GM21367 (cell line): ENCODE measurements around the gene KCNQ2.
"Not testable (repeated sequence)": the region's sequence is repeated elsewhere in the genome, so short reads cannot be mapped to it uniquely, and the experiment has no call there.

ENCODE experiments used
- ATAC-seq: cut with Tn5 transposase; IDR thresholded peaks from one replicate; pipeline ENCODE4 v1.9.1; 2021; ENCODE audit not compliant: unreplicated experiment

The KCNQ2 gene

GRCh38 chr20:63491078-63491477 is 18.6 kb upstream of the KCNQ2 start:
- ATAC-seq: no peak

DNA sequence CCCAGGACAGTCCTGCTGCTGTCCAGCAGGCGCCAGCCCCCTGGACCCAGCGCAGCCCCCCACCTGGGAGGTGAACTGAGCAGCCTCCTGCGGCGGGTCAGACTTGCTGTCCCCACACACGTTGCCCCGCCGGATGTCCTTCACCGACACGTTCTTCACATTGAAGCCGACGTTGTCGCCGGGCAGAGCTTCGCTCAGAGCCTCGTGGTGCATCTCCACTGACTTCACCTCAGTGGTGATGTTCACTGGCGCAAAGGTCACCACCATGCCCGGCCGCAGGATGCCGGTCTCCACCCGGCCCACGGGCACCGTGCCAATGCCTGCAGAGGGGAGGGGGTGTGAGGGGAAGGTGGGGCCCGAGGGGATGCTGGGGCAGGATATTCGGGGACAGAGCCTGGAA is 18.0 kb upstream of the KCNQ2 start:
- ATAC-seq: no peak

- no peak for ATAC-seq
Measured at GRCh38 chr20:63488315-63489251, 16.1 kb upstream of the KCNQ2 start.

- no peak for ATAC-seq
Measured at GRCh38 chr20:63487781-63488241, 15.4 kb upstream of the KCNQ2 start.

GRCh38 chr20:63487116-63487764 is 14.8 kb upstream of the KCNQ2 start:
- no peak for ATAC-seq

GRCh38 chr20:63486300-63486855 is 13.9 kb upstream of the KCNQ2 start:
- no peak for ATAC-seq

DNA sequence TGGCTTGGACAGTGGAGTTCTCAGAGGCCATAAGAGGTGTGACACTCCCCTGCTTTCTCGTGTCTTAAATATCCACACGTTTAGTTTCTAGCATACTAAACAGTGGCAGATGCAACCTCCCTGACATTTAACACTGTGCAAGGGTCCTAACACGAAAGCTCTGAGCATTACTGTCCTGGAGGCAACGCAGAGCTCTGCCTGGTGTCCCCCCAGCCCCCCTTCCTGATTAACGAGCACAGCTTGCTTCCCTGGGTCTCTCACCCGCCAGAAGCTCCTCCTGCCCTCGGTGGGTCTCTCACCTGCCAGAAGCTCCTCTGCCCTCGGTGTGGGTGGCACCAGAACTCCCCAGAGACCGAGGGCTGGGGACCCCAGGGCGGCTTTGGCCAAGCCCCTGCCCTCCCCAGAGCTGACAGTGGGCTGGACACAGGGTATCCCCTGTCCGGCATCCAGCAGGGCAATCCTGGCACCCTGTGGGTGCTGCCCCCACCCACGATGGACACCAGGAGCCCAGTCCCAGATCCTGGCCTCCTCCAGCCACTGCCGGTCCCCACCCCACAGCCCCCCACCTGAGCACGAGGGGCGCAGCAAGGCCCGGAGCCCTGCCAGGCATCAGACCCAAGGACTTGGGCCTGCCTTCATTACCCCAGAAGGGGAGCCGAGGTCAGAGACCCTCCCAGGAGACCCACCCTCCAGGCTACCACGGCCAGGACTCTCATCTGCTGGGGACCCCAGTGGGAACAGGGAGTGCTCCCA is 12.4 kb upstream of the KCNQ2 start:
- ATAC-seq: no peak

- ATAC-seq: no peak
Measured at GRCh38 chr20:63484236-63484635, 11.8 kb upstream of the KCNQ2 start.

DNA sequence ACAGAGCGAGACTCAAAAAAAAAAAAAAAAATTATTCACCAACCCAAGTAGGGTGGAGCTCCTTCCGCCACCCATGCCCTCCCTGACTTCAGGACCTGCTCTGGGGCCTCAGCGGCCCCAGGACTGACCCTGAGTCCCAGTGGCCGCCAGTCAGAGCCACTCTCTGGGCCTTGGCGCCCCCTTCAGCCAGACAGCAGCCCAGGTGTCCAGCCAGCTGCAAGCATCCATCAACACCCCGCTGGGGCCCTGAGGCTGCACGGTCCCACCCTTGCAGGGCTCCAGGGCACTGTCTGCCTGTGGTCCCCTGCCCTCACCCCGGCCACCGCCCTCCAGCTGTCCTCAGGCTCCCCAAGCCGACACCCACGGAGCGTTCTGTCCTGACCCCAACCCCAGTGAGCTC is 11.4 kb upstream of the KCNQ2 start:
- no peak for ATAC-seq

DNA sequence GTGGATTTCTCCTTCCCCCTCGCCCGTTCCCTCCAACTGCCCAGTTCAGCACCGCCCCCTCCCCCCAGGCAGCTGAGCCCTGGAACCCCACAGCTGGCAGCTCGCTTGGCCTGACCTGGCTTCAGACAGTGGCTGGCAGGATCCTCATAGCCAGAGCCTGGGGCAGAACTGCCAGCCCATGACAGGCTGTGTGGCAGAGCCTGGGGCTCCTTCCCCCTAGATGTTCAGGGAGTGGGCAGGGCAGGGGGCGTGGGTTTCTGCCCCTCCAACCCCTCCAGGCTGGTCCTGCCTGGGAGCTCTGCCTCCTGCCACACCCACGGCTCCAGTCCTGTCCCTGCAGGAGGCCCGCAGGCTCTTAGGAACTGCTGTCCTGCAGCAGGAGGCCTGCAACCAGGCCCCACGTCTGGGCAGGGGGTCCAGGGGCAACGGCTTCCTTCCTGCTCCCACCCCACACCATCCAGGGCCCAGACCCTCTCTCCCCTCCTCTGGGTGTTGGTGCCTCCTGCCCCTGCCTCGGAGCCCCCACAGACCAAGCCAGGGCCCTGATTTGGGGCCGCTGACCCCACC is 9.6 kb upstream of the KCNQ2 start:
- ATAC-seq: no peak

- ATAC-seq: no peak
Measured at GRCh38 chr20:63481503-63481902, 9.0 kb upstream of the KCNQ2 start.

DNA sequence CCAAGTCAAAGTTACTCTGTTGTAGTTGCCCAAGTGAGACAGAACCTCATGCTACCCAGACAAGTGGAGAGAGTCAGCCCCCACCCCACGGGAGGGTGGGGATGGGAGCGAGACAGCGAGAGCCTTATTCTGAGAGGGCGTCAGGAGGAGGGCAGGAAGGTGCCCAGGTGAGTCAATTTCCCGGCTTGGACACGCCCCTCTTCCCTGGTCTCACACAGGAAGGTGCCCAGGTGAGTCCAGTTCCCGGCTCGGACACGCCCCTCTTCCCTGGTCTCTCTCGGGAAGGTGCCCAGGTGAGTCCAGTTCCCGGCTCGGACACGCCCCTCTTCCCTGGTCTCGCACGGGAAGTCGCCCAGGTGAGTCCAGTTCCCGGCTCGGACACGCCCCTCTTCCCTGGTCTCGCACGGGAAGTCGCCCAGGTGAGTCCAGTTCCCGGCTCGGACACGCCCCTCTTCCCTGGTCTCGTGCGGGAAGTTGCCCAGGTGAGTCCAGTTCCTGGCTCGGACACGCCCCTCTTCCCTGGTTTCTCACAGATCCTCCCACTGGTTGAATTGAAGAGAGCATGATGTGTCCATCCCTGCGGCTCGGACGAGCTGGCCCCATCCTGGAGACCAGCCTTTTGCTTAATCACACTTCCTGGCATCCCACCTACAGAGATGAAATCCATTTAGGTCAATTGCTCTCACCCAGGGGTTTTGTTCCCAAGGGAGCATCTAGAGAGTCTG is 7.4 kb upstream of the KCNQ2 start:
- not testable (repeated sequence) for ATAC-seq

- ATAC-seq: no peak
Measured at GRCh38 chr20:63478346-63479302, 6.2 kb upstream of the KCNQ2 start.

GRCh38 chr20:63477944-63478343 is 5.5 kb upstream of the KCNQ2 start:
- ATAC-seq: no peak

DNA sequence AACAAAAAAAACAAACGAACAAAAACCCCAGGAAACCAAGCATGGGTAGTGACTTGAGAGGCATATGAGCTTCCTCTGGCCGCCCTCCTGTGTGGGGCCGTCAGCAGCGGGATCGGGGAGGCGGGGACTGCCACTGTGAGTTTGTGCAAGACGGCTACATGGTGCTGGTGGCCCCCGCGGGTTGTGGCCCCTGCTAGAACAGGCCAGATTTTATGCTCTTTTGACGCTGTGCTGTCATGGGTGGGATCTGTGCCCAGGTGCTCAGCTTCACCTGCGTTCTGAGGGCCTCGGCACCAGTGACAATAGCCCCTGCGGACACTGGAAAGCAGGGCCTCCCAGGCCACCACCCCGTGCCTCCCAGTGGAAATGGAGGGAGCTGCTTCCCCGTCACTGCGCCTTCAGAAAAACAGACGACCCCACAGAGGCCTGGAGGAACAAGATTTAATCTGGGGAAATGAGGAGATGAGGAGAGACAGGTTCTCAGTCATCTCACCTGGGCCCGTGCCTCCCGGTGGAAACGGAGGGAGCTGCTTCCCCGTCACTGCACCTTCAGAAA is 4.7 kb upstream of the KCNQ2 start:
- no peak for ATAC-seq

- no peak for ATAC-seq
Measured at GRCh38 chr20:63475209-63475608, 2.8 kb upstream of the KCNQ2 start.

GRCh38 chr20:63473555-63474449 is 1.3 kb upstream of the KCNQ2 start:
- ATAC-seq: no peak
